ENCODE measurements around the gene OLFM2. TPM values are rescaled to one million over a fixed set of nuclear protein-coding genes. Genes with fewer than 3 reads are reported as not detected.

OLFM2 gene
- total RNA-seq, 1 experiment from 2014 or later: 9.7 TPM

DNA sequence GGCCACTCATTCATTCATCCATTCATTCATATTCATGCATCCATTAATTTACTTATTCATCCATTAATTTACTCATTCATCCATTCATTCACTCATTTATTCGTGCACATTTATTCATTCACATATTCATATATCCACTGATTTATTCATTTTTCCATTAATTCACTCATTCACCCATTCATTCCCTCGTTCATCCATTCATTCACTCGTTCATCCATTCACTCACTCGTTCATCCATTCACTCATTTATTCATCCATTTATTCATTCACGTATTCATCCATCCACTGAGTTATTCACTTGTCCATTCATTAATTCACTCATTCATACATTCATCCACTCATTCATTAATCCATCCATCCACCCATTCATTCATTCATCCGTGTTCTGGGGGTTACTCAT, 35.8 kb upstream of the OLFM2 start:
- H3K27me3 ChIP-seq (ENCODE audit: control insufficient read depth, insufficient read depth, low read length): no peaks in the 10 kb centered on the region
- ChIA-PET CTCF (no interaction called here), POLR2A (interaction anchor here (0.7 kb wide), 1 partner anchor 100 kb away, joined by 3 read pairs; no protein-coding TSS in a partner anchor)
- no peak for DNase-seq (ENCODE audit: low read depth, low spot score)
- no peak overlapping the region for H3K4me3 ChIP-seq (ENCODE audit: low read depth in 2 of 2, low read length in 2 of 2)
- no peaks in the 10 kb centered on the region for H3K9me3 ChIP-seq (ENCODE audit: control insufficient read depth, insufficient read depth, low read depth, low read length)
- no peaks in the 10 kb centered on the region for H3K4me1 ChIP-seq (ENCODE audit: control insufficient read depth, insufficient read depth, low read length)
- BruUV-seq (replicated peaks): no TSS peak
- intact Hi-C loops (cut with micrococcal nuclease; ENCODE audit: unreplicated experiment): no loop called here
- in situ Hi-C loops (cut with HindIII; ENCODE audit: low pct_unique_long_range_greater_than_20kb, low sequenced_read_pairs): no loop called here
- H3K36me3 ChIP-seq (ENCODE audit: control insufficient read depth, insufficient read depth, low read length): no peaks in the 10 kb centered on the region
- TF ChIP-seq, protein P1, sequence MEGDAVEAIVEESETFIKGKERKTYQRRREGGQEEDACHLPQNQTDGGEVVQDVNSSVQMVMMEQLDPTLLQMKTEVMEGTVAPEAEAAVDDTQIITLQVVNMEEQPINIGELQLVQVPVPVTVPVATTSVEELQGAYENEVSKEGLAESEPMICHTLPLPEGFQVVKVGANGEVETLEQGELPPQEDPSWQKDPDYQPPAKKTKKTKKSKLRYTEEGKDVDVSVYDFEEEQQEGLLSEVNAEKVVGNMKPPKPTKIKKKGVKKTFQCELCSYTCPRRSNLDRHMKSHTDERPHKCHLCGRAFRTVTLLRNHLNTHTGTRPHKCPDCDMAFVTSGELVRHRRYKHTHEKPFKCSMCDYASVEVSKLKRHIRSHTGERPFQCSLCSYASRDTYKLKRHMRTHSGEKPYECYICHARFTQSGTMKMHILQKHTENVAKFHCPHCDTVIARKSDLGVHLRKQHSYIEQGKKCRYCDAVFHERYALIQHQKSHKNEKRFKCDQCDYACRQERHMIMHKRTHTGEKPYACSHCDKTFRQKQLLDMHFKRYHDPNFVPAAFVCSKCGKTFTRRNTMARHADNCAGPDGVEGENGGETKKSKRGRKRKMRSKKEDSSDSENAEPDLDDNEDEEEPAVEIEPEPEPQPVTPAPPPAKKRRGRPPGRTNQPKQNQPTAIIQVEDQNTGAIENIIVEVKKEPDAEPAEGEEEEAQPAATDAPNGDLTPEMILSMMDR (IDR thresholded peaks at IDR 0.05): no peak
- TF ChIP-seq POLR2AphosphoS5 (IDR thresholded peaks at IDR 0.05; ENCODE audit: low read depth, low read length): no peak
- TF ChIP-seq TCF7L2 (IDR thresholded peaks at IDR 0.05; ENCODE audit: low read depth, low read length): no peak
- no peak for TF ChIP-seq SIN3A (IDR thresholded peaks at IDR 0.05; ENCODE audit: borderline replicate concordance, insufficient read depth, low read depth, low read length)
- TF ChIP-seq, protein P2, sequence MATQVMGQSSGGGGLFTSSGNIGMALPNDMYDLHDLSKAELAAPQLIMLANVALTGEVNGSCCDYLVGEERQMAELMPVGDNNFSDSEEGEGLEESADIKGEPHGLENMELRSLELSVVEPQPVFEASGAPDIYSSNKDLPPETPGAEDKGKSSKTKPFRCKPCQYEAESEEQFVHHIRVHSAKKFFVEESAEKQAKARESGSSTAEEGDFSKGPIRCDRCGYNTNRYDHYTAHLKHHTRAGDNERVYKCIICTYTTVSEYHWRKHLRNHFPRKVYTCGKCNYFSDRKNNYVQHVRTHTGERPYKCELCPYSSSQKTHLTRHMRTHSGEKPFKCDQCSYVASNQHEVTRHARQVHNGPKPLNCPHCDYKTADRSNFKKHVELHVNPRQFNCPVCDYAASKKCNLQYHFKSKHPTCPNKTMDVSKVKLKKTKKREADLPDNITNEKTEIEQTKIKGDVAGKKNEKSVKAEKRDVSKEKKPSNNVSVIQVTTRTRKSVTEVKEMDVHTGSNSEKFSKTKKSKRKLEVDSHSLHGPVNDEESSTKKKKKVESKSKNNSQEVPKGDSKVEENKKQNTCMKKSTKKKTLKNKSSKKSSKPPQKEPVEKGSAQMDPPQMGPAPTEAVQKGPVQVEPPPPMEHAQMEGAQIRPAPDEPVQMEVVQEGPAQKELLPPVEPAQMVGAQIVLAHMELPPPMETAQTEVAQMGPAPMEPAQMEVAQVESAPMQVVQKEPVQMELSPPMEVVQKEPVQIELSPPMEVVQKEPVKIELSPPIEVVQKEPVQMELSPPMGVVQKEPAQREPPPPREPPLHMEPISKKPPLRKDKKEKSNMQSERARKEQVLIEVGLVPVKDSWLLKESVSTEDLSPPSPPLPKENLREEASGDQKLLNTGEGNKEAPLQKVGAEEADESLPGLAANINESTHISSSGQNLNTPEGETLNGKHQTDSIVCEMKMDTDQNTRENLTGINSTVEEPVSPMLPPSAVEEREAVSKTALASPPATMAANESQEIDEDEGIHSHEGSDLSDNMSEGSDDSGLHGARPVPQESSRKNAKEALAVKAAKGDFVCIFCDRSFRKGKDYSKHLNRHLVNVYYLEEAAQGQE (IDR thresholded peaks at IDR 0.05; ENCODE audit: insufficient read depth in 1 of 2, low read depth in 2 of 2, low read length in 1 of 2): no peak
- H3K27ac ChIP-seq (ENCODE audit: low read length): no peak overlapping the region
- no peak for ATAC-seq

GRCh38 chr19:9971166-9971897, 35.0 kb upstream of the OLFM2 start:
- ATAC-seq (no peak), DNase-seq (ENCODE audit: low read depth, low spot score) (no peak)
- in situ Hi-C loops (cut with HindIII; ENCODE audit: low pct_unique_long_range_greater_than_20kb, low sequenced_read_pairs): no loop called here
- intact Hi-C loops (cut with micrococcal nuclease; ENCODE audit: unreplicated experiment): no loop called here
- H3K4me1 ChIP-seq (ENCODE audit: control insufficient read depth, insufficient read depth, low read length): no peaks in the 10 kb centered on the region
- no peak for TF ChIP-seq TCF7L2 (IDR thresholded peaks at IDR 0.05; ENCODE audit: low read depth, low read length)
- TF ChIP-seq, protein P1 (IDR thresholded peaks at IDR 0.05): no peak
- TF ChIP-seq, protein P2 (IDR thresholded peaks at IDR 0.05; ENCODE audit: insufficient read depth in 1 of 2, low read depth in 2 of 2, low read length in 1 of 2): no peak
- no peak for TF ChIP-seq SIN3A (IDR thresholded peaks at IDR 0.05; ENCODE audit: borderline replicate concordance, insufficient read depth, low read depth, low read length)
- no peak for TF ChIP-seq POLR2AphosphoS5 (IDR thresholded peaks at IDR 0.05; ENCODE audit: low read depth, low read length)
- no TSS peak for BruUV-seq (replicated peaks)
- H3K27me3 ChIP-seq (ENCODE audit: control insufficient read depth, insufficient read depth, low read length): no peaks in the 10 kb centered on the region
- POLR2A ChIA-PET: no interaction called here
- H3K36me3 ChIP-seq (ENCODE audit: control insufficient read depth, insufficient read depth, low read length): no peaks in the 10 kb centered on the region
- H3K4me3 ChIP-seq (ENCODE audit: low read depth in 2 of 2, low read length in 2 of 2): no peak overlapping the region
- H3K9me3 ChIP-seq (ENCODE audit: control insufficient read depth, insufficient read depth, low read depth, low read length): no peaks in the 10 kb centered on the region
- H3K27ac ChIP-seq (ENCODE audit: low read length): no peak overlapping the region
- CTCF ChIA-PET: no interaction called here
